HG02981 (cell line): ENCODE results near the gene ZNF93.
"Not testable (repeated sequence)": the region's sequence is repeated elsewhere in the genome, so short reads cannot be mapped to it uniquely, and the experiment has no call there.

Source experiments
- ATAC-seq: cut with Tn5 transposase; IDR thresholded peaks from one replicate; pipeline ENCODE4 v1.9.1; 2021; ENCODE audit warnings: mild to moderate bottlenecking, moderate library complexity; ENCODE audit not compliant: unreplicated experiment

Gene ZNF93

DNA sequence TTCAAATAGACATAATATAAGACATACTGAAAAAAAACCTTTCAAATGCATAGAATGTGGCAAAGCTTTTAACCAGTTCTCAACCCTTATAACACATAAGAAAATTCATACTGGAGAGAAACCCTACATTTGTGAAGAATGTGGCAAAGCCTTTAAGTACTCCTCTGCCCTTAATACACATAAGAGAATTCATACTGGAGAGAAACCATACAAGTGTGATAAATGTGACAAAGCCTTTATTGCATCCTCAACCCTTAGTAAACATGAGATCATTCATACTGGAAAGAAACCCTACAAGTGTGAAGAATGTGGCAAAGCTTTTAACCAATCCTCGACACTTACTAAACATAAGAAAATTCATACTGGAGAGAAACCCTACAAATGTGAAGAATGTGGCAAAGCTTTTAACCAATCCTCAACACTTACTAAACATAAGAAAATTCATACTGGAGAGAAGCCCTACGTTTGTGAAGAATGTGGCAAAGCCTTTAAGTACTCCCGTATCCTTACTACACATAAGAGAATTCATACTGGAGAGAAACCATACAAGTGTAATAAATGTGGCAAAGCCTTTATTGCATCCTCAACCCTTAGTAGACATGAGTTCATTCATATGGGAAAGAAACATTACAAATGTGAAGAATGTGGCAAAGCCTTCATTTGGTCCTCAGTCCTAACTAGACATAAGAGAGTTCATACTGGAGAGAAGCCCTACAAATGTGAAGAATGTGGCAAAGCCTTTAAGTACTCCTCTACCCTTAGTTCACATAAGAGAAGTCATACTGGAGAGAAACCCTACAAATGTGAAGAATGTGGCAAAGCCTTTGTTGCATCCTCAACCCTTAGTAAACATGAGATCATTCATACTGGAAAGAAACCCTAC, 32.9 kb downstream of the ZNF93 start:
- not testable (repeated sequence) for ATAC-seq

DNA sequence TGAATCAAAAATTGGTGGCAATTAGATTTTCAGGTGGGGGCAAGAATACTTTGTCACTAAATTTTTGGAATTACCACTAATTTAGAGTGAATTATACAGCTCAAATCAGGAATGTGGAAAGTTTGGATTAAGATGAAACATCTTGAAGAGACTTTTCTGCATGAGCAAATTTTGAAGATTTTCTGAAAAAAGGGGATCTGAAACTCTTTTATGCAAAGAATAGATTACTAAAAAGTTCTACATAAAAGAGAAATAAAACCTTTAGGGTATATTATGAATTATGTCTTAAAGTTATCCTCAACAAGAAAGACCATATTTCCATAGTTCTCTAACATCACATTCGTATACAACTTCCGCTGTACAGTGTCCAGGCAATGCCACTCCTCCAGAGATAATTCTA, 36.7 kb downstream of the ZNF93 start:
- no peak for ATAC-seq

DNA sequence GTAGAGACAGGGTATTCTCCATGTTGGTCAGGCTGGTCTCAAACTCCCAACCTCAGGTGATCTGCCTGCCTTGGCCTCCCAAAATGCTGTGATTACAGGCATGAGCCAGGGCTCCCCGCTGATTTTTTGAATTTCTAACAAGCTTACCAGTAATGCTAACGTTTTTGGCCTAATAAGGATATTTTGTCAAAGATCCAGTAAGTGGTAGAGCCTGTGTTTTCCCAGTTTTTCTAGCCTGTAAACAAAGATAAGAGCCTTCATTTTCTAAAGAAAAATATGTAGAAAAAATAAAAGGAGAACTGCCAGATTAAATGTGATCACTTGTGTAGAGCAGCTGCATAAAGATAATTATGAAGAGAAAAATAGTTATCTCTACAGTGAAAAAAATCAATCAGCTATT, 37.7 kb downstream of the ZNF93 start:
- ATAC-seq = no peak

DNA sequence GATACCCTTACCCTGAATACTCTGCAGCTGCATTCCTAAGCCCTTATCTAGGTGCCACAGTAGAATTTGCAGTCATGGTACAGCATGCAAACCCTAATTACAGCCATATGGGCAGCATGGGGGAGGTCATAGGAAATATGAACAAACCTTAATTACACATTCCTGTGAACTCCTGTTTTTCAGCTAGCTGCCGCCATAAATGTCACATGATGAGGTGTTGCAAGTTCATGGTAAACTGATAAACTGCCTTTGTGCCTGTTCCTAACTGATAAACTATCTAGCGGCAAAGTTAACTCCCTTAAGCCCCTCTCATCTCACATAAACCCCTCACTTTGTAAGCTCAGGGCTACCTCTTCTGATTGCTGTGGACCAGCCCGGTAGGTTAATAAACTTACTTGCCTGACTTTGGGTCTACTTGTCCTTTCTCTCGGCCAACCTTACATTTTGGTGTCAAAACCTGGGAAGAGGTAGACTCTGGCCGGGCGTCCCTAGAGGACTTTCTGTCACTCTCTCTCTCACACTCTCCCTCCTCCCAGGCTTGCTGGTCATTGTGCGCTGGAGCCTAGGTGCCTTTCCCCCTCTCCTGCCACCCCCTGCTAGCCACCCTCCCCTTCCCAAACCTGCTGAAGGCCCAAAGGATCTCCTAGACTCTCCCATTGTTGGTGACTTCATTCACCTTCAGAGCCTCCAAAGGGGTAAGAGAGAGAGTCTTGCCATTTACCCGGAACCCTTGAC, 43.3 kb downstream of the ZNF93 start:
- ATAC-seq = no peak

DNA sequence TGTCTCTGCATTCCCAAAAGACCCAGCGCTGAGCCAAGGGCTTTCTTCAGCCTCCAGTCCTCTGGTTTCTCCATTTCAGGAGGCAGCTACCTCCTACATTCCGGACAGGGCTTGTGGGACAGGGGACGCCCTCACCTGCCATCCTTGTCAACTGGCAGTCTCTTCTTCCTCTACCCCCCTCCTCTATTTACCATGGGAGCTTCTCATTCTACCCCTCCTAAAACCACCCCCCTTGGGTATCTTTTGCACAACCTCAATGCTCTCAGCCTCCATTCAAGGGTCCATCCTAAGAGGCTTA, 43.8 kb downstream of the ZNF93 start:
- ATAC-seq = no peak

DNA sequence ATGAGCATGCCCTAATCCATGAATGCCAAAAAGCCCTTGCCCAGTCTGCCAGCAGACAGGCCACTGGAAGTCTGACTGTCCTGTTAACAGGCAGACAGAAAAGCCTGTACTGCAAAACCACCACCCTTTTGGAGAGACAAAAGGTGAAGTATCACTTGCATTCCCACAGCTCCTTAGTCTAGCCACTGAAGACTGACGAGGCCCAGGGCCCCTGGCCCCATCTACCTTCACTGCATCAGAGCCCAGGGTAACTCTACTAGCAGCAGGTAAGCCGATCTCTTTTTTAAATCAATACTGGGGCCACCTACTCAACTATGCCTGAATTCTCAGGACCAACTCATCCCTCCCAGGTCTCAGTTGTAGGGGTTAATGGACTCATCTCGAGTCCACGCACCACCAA, 45.5 kb downstream of the ZNF93 start:
- ATAC-seq = no peak

DNA sequence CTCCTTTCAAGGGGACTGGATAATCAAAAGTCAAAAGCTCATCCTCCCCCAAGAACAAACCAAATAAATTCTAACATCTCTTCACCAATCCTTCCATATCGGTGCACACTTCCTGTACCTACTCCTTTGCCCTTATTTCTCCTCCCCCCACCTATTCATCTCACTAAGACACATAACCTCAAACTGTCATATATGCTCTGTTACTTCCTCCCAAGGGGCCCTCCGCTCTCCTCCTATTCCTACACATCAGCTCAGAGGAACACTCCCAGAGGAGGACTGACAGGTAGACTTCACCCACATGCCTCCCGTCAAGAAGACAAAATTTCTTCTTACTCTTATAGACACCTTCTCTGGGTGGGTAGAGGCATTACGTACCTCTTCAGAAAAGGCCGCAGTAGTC, 48.1 kb downstream of the ZNF93 start:
- no peak for ATAC-seq

DNA sequence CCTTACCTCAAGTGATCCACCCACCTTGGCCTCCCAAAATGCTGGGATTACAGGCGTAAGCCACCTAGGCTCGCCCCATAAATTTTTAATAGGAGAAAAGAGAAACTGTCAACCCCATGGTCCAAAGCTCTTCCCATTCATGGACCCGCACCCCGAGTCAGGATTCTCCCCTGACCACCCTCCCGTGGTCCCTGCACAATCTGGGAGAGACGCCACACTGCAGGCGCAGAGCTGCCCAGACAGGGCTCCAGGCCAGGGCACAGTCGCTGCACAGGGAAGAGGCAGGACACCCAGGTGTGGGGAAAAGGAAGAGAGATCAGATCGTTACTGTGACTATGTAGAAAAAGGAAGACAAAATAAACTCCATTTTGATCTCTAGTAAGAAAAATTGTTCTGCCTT, 54.5 kb downstream of the ZNF93 start:
- ATAC-seq = no peak

DNA sequence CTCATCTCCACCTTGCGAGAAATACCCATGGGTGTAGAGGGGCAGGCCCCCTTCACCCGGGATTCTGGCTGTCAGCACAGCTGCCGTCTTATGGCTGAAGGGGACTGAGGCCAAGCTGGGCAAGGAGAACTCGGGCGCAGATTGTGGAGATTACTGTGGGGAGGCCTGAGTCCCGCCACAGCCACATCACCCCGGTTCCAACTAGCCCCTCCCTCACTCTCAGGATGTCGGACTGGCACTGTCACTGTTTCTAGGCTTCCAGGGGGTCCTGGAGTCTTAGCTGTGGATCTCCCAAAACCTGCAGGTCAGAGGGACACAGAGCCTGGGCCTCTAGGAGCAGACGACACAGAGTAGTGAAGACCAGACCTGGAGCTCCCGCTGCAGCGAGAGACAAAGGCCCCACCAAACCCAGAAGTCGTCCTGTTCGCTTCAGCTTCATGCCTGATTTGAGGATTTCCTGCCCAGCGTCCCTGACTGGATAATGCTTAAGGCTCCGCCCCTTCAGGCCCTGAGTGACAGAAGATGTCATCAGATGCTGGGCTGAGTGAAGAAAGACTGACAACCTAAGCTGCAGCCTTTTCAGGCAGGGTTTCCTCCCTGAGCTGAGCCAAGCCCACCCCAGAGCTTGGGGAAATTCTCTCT, 55.8 kb downstream of the ZNF93 start:
- no peak for ATAC-seq

DNA sequence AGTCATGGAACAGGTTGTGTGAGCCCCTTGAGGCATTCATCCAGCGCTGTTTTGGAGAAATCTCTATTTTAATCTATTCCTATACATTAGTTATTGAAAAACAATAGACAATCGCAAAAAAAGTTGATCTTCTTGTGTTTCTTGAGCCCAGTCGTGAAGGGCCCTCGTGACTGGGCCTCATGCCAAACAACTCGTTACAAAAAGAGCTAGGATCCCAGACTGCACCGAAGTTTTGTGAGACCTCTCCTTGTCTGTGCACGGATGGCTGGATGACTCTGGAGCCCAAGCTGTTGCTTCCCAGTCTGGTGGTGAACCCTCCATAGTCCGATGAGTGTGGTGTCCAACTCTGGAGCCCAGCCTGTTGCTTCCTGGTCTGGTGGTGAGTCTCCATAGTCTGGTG, 57.0 kb downstream of the ZNF93 start:
- ATAC-seq = not testable (repeated sequence)

DNA sequence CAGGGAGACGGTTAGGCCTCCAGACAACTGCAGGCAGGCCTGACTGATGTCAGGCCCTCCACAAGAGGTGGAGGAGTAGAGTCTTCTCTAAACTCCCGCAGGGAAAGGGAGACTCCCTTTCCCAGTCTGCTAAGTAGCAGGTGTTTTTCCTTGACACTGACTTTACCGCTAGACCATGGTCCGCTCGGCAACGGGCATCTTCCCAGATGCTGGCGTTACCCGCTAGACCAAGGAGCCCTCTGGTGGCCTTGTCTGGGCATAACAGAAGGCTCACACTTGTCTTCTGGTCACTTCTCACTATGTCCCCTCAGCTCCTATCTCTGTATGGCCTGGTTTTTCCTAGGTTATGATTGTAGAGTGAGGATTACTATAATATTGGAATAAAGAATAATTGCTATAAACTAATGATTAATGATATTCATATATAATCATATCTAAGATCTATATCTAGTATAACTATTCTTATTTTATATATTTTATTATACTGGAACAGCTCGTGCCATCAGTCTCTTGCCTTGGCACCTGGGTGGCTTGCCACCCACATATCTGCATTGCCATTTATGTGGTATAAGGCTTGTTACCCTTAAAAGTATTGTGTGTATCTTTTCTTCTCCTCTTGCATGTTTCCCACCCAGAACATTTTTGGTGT, 58.5 kb downstream of the ZNF93 start:
- not testable (repeated sequence) for ATAC-seq

DNA sequence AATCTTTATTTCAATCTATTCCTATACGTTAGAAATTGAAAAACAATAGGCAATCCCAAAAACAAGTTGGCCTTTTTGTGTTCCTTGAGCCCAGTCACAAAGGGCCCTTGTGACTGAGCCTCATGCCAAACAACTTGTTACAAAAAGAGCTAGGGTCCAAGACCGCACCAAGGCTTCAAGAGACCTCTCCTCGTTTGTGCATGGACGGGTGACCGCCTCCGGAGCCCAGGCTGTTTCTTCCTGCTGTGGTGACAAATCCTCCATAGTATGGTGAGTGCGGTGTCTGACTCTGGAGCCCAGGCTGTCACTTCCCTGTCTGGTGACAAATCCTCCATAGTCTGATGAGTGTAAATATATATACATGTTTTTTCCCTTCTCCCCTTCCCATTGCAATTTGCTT, 63.7 kb downstream of the ZNF93 start:
- no peak for ATAC-seq

DNA sequence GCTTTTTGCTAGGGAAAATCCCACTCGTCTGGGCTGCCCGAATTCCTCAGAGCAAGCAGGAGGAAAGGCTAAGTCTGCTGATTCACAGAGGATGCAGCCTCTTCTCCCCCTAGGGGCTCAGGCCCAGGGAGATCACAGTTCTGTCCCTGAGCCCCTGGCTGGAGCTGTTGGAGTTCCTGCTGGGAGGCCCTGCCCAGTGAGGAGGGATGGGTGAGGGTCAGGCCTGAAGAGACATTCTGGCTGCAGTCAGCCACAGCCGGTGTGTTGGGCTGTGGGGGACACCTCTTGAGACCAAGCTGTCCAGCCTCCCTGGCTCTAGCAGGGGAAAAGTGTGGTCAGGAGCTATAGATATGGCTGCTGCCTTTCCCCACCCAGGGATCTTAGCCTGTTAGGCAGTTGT, 65.4 kb downstream of the ZNF93 start:
- ATAC-seq = not testable (repeated sequence)

DNA sequence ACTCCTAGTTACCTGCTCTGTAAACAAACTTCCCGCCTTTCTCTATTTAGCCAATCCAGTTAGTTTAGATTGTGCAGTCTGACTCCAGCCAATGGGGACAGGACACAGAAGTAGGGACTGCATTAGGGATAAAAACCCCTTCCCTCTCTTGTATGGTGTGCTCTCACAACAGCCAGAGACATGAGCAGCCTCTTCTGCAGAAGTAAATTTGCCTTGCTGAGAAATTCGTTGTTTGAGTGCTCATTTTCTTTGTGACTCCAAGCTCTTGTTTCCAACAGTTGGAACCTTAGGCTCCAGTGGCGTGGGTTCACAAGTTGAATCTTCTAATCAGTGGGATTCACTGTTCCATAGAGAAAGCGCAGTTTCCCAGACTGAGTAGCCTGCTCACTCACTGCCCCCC, 66.1 kb downstream of the ZNF93 start:
- no peak for ATAC-seq
